Dermis blood vessel endothelial cell (primary cell): ENCODE measurements around the gene ACO1. TPM values are rescaled to one million over a fixed set of nuclear protein-coding genes. Genes with fewer than 3 reads are reported as not detected.

Experiments
- DNase-seq: peaks from one replicate; pipeline ENCODE4 v3.0.0; 2010
- total RNA-seq: library from RNA; depleted of rRNA; stranded (reverse); fragments of >200 nt; gene quantifications from 2 replicates; pipeline ENCODE4 v1.2.3, GENCODE V29; 2014

The ACO1 gene
- total RNA-seq, 1 donor from 2014 or later: 61.8 TPM

GRCh38 chr9:32502464-32502863, 118.0 kb downstream of the ACO1 start:
- DNase-seq: peak; percentile 95

GRCh38 chr9:32503008-32503407, 118.6 kb downstream of the ACO1 start:
- DNase-seq: no peak

Other genes starting within 250 kb of the ACO1 start
- 30.3 TPM in 2 replicates for gene RIGI, start 141.6 kb downstream of the ACO1 start, total RNA-seq
- gene SMIM27, start 167.7 kb downstream of the ACO1 start, total RNA-seq: 1.3 and 2.6 TPM in 2 replicates
- gene TOPORS, start 167.9 kb downstream of the ACO1 start, total RNA-seq: 39.6 and 53.3 TPM in 2 replicates
- 33.5 and 49.0 TPM in 2 replicates for gene NDUFB6, start 188.5 kb downstream of the ACO1 start, total RNA-seq